GM21528 (cell line): ENCODE data around the gene GNAQ.

Source experiments
- ATAC-seq: cut with Tn5 transposase; IDR thresholded peaks from one replicate; pipeline ENCODE4 v1.9.1; 2021; ENCODE audit warnings: mild to moderate bottlenecking, moderate library complexity; ENCODE audit not compliant: unreplicated experiment, low FRiP score

Gene GNAQ

GRCh38 chr9:77912895-77913693, 118.5 kb downstream of the GNAQ start:
- no peak for ATAC-seq

GRCh38 chr9:77911928-77912327, 119.7 kb downstream of the GNAQ start:
- ATAC-seq = no peak

DNA sequence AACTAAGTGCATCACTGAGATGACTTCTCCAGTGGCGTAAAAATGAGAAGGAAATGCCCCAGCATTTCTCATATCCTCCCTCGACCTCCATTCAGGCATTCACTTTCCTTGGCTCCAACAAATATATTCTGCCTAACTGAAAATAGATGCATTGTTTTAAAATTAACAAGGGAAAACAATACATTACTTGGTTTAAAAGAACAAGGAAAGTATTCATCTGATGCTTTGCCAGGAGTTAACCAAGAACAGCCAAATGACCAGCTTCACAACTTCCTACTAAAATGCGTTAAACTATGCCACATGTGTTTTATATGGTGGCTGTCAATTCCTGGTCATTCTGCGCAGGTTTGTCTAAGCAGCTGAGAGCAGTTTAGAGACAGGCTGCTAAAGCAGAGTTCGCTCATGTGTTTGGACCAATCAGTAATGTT, 121.4 kb downstream of the GNAQ start:
- no peak for ATAC-seq

DNA sequence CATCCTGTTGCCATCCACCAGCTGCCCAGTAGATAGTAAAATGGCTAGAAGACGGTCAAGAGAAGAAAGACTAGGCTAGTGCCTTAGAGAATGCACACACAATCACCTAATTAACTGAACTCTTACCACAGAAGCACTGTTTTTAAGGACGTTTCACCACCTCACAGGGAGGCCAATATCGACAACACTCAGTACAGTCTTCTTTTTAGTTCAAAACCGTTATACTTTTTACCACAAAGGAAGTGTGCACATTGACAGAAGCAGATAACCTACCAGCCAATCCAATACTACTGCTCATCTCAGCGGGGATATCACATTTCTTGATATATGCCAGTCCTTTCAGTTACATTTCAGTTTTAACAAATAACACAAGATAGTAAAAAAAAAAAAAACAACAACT, 122.3 kb downstream of the GNAQ start:
- no peak for ATAC-seq

GRCh38 chr9:77908293-77908692, 123.3 kb downstream of the GNAQ start:
- ATAC-seq = no peak

- ATAC-seq = no peak
Observed at GRCh38 chr9:77907585-77907984, 124.0 kb downstream of the GNAQ start.

GRCh38 chr9:77906991-77907390, 124.6 kb downstream of the GNAQ start:
- ATAC-seq = no peak

GRCh38 chr9:77903666-77904285, 127.8 kb downstream of the GNAQ start:
- no peak for ATAC-seq

GRCh38 chr9:77901771-77902170, 129.8 kb downstream of the GNAQ start:
- ATAC-seq = no peak

DNA sequence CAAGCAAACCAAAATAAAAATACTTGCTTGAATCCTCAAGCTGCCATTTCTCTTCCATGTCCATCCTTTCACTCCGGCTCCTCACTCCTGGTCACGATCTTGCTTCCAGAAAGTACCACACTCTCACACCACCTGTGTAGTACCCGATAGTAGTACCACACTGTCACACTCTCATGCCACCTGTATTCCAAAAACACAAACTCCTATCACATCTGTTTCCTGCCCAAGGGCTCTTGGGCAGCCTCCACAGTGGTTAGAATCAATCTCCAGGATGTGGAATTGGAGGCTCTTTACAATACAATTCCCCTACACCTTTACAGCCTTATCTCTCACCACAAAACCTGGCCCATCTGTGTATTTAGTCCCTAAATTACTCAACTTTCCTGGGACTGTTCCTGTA, 130.6 kb downstream of the GNAQ start:
- no peak for ATAC-seq

DNA sequence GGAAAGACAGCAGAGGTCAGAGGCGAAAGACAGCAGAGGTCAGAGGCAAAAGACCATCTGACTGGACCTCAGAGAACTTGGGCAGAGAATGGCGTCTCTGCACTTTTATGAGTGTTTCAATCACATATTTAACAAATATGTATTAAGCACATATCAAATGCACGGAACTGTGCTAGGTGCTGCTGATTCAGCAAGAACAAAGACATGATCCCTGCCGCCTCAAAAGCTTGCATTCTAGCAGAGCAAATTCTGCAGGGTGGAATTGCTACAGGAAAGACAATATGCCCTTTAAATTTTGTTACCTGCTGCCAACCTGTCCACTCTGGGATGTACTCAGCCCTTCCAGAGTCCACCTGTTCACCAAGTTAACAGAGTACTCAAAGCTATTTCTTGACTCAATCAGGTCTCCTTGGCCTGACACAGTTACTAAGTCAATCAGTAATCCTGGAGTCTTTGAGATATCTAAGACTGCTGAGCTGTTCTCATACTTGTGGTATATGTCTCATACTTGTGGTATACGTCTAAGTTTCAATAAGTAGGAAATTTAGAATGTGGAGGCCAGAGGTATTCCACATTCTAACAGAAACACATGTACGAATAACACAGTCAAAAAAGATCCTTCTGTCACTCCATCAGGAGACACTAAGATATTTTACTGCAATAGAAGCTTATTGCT, 131.8 kb downstream of the GNAQ start:
- ATAC-seq = no peak

DNA sequence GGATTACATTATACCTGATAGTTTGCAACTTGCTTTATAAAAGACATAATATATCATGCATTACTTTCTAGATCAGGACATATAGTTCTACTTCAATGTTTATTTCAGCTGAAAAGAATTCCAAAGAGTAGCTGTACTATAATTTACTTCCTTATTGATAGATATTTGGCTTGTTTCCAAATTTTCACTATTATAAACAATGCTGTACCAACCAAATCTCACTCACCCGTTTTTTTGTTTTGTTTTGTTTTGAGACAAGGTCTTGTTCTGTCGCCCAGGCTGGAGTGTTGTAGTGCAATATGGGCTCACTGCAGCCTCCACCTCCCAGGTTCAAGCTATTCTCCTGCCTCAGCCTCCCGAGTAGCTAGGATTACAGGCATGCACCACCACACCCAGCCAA, 132.7 kb downstream of the GNAQ start:
- no peak for ATAC-seq

GRCh38 chr9:77896938-77897667, 134.5 kb downstream of the GNAQ start:
- no peak for ATAC-seq

DNA sequence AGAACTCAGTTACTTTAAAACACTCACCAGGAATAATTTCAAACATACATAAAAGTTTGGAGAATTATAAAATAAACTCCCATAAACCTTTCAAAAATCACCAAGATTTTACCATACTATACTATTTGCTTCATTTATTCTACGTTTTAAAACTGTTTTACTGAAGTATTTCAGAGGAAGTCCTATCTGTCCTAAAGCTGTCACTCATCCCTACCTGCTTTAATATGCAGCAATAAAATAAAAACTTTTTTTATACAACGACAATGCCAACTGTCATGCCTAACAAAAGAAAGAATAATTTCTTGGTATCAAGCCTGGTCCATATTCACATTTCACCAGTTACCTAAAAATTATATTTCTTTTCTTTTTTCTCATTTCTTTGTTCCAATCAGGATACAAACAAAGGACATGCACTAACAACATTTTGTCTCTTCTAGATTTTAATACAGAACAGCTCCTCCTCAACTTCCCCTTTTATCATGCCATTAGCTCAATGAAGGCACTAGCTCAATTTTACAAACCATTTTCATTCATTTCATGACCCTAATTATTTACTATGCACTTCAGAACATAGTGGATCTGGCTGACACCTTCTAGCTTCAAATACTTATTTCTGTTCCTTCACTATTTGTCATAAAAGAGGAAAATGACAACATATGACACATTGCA, 135.2 kb downstream of the GNAQ start:
- no peak for ATAC-seq

GRCh38 chr9:77893706-77894105, 137.9 kb downstream of the GNAQ start:
- ATAC-seq = no peak

GRCh38 chr9:77892955-77893514, 138.6 kb downstream of the GNAQ start:
- ATAC-seq = no peak

- no peak for ATAC-seq
Observed at GRCh38 chr9:77892171-77892570, 139.4 kb downstream of the GNAQ start.

DNA sequence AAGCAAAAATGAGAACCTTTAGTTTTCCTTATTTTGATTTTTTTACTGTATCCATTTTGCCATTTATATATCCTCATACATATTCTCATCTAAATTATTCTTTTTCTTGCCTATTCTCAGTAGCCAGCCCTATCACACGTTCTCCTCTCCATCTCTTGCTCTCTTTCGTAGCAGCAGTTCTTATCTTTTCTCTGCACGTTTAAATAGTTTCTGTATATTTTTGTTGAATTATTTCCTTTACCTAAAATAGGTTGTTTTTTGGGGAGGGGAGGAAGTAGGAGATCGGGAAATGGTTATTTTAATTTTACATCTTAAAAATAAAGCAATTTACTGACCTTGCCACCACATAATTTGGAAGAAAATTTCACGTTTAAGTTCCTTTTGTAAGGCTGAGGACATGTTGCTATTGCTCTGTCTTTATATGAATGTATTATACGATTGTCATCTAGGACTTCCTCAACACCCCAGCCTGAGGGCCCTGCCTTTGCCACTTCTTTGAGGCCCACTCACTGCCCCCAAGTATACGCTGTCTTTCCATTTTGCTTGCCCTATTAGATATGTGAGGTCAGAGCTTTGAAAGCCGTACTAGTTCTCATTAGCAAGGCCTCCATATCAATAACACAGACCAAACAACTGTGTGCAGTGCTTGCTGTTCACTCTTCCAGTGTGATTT, 140.3 kb downstream of the GNAQ start:
- no peak for ATAC-seq

DNA sequence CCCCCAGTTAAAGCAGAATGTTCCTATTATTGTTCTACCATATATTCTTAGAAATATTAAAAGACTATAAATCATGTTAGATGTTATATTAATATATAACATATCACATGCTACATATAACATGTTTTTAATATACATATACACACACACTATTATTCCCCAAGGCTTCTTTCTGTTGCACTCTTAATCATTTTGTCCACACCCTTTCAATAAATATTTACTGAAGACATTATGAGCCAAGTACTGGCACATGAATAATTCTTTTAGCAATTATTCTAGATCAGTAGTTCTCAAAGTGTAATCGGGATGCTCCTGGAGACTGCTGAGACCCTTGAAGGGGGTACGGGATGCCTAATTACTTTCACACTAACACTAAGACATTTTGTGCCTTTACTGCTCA, 143.9 kb downstream of the GNAQ start:
- no peak for ATAC-seq
